GM21723 (cell line): Measurements from ENCODE around the gene AHR.
"Not testable (repeated sequence)": the region's sequence is repeated elsewhere in the genome, so short reads cannot be mapped to it uniquely, and the experiment has no call there.

ENCODE experiments used
- ATAC-seq: cut with Tn5 transposase; IDR thresholded peaks from one replicate; pipeline ENCODE4 v1.9.1; 2021; ENCODE audit warnings: mild to moderate bottlenecking, moderate library complexity; ENCODE audit not compliant: unreplicated experiment

AHR gene

GRCh38 chr7:17371671-17372524, 73.4 kb downstream of the AHR start:
- ATAC-seq = no peak

GRCh38 chr7:17374157-17374556, 75.7 kb downstream of the AHR start:
- ATAC-seq = no peak

- no peak for ATAC-seq
Observed at GRCh38 chr7:17374654-17375053, 76.2 kb downstream of the AHR start.

- ATAC-seq = no peak
Observed at GRCh38 chr7:17376595-17376994, 78.1 kb downstream of the AHR start.

GRCh38 chr7:17380736-17381662, 82.5 kb downstream of the AHR start:
- ATAC-seq = no peak

- not testable (repeated sequence) for ATAC-seq
Observed at GRCh38 chr7:17382408-17383354, 84.2 kb downstream of the AHR start.

GRCh38 chr7:17384400-17384799, 85.9 kb downstream of the AHR start:
- ATAC-seq = no peak

- ATAC-seq = no peak
Observed at GRCh38 chr7:17385612-17386011, 87.2 kb downstream of the AHR start.

GRCh38 chr7:17390392-17390791, 91.9 kb downstream of the AHR start:
- no peak for ATAC-seq

GRCh38 chr7:17391366-17391765, 92.9 kb downstream of the AHR start:
- ATAC-seq = no peak

GRCh38 chr7:17392846-17393245, 94.4 kb downstream of the AHR start:
- ATAC-seq = no peak

GRCh38 chr7:17394563-17394962, 96.1 kb downstream of the AHR start:
- ATAC-seq = not testable (repeated sequence)
